ENCODE data around the gene MPRIP.

GRCh38 chr17:17204635-17205231 is 162.5 kb downstream of the MPRIP start:
- no peak for TF ChIP-seq POLR2A (IDR thresholded peaks at IDR 0.05)
- no peak for TF ChIP-seq CTCF (IDR thresholded peaks at IDR 0.05)

Measured in esophagus squamous epithelium (tissue), 4 donors.